NOMO-1 treated with dmso at 0.1 percent for 144 hours (cell line): ENCODE data around the gene SURF6.
"Not testable (repeated sequence)": the region's sequence is repeated elsewhere in the genome, so short reads cannot be mapped to it uniquely, and the experiment has no call there.

Experiments
- DNase-seq: peaks from one replicate; lab custom pipeline; 2025; ENCODE audit not compliant: unreplicated experiment; lab: John Stamatoyannopoulos, UW

The SURF6 gene

DNA sequence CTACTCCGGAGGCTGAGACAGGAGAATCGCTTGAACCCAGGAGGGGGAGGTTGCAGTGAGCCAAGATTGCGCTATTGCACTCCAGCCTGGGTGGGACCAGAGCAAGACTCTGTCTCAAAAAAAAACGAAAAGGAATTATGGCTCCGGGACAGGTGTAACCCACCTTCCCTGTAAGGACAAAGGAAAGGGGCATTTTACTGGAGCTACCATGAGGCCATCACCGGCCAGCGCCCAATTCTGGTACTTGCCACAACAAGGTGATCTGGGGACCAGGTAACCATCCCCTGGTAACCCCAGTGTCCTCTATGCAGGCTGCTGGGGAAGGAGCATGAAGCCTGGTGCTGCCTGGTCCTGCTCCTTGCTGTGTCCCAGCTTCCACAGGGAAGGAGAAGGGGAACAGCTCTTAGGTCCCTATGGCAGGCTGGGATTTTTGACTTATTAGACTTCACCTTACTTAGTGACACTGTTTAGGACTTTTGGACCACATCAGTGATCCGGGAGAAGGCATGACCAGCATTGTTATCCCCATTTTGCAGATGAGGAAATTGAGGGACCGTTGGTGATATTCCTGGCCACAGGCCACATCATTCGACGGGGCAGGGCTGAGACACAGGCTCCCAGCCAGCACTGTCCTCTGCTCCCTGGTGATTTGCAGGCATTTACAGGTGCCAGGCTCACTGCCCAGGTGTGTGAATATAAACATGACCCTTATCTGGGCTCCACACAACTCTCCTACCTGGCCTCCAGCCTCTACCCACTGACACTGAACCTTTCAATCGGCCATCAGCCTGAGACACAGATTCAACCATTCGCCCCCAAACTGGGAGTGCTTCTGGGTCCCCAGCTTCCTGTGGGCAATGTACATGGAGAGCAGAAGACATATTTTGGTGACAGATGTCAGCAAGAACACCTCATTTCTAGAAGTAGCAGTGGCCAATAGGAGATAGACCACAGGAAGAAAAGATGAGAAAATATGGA, 34.4 kb downstream of the SURF6 start:
- no peak for DNase-seq

DNA sequence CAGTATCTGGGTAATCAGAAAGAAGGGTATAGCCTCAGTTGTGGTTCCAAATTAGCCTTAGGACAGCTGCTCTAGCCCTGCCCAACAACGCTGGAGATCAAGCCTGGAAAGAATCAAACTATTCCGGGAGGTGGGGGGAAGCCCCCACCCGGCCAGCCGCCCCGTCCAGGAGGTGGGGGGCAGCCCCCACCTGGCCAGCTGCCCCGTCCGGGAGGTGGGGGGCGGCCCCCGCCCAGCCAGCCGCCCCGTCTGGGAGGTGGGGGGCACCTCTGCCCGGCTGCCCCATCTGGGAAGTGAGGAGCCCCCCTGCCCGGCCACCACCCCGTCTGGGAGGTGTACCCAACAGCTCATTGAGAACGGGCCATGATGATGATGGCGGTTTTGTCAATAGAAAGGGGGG, 36.0 kb downstream of the SURF6 start:
- not testable (repeated sequence) for DNase-seq

DNA sequence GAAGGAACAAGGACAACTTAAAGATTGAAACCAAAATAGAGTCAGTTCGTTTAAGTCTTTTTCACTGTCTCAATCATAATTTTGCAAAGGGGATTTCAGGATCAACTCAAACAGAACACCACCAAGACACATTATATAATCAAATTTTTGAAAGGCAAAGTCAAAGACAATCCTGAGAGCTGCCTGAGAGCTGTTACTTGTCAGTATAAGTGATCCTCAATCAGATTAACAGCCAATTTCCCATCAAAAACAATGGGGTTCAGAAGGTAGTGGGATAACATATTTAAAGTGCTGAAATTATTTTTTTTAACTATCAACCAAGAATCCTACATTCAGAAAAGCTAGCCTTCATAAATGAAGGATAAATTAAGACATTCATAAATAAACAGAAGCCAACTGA, 41.7 kb downstream of the SURF6 start:
- no peak for DNase-seq

DNA sequence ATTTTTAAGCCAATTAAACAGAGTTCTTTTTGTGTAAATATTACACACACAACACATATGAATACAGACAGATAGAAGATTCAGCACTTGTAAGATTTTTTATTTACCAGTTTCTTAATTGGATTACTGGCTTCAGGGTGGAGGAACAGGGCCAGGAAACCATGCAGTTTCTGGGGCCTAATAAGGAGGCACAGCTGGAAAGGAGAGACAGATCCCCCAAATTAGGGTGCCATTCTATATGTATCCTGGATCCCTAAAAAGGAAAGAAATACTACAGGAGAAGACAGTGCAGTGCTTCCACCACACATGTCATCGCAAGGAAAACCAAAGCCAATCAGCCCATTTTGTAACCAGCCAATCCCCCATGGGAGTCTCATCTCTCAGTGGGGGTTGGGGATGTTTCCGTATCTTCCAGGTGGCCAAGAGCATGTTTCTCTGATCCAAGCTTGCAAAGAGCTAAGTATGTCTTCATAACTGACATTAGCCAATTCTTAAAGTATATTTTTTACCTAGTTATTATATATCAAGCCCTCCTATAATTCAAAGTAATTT, 45.2 kb downstream of the SURF6 start:
- DNase-seq, result no peak

DNA sequence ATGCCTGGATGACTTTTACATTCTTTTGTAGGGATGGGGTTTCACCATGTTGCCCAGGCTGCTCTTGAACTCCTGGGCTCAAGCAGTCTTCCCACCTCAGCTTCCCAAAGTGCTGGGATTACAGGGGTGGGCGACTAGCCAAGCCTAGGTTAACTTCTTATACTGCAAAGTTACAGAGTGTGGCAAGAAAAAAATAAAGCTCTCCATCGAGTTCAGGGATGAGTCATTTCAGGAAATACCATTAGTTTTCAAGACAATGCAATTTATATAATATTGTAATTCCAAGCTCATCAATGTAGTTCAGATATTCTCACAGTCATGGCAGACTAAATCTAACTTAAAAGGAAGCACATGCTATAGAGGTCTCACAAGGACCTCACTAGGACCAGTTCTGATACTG, 49.5 kb downstream of the SURF6 start:
- no peak for DNase-seq

DNA sequence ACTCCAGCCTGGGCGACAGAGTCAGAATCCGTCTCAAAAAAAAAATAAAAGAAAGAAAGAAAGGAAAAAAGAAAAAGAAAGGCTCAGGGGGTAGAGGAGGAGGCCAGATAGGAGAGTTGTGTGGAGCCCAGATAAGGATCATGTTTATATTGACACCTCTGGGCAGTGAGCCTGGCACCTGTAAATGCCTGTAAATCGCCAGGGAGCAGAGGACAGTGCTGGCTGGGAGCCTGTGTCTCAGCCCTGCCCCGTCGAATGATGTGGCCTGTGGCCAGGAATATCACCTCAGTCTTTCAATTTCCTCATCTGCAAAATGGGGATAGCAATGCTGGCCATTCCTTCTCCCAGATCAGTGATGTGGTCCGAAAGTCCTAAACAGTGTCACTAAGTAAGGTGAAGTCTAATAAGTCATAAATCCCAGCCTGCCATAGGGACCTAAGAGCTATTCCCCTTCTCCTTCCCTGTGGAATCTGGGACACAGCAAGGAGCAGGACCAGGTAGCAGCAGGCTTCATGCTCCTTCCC, 50.7 kb downstream of the SURF6 start:
- no peak for DNase-seq

- DNase-seq, result no peak
Measured at GRCh38 chr9:133284362-133284761, 51.6 kb downstream of the SURF6 start.

DNA sequence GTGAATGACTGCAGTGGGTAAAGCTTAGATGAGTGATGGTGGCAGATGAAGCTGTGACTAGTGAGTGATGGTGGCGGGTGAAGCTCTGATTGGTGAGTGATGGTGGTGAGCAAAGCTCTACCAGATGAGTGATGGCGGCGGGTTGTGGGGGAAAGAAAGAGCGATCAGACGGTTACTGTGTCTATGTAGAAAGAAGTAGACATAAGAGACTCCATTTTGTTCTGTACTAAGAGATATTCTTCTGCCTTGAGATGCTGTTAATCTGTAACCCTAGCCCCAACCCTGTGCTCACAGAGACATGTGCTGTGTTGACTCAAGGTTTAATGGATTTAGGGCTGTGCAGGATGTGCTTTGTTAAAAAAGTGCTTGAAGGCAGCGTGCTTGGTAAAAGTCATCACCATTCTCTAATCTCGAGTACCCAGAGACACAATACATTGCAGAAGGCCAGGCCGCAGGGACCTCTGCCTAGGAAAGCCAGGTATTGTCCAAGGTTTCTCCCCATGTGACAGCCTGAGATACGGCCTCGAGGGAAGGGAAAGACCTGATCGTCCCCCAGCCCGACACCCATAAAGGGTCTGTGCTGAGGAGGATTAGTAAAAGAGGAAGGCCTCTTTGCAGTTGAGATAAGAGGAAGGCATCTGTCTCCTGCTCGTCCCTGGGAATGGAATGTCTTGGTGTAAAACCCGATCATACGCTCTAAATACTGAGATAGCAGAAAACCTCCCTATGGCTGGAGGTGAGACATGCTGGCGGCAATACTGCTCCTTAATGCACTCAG, 52.5 kb downstream of the SURF6 start:
- not testable (repeated sequence) for DNase-seq

- peak; percentile 67 for DNase-seq
Measured at GRCh38 chr9:133282464-133283238, 53.3 kb downstream of the SURF6 start.

- DNase-seq, result no peak
Measured at GRCh38 chr9:133280392-133280791, 55.6 kb downstream of the SURF6 start.
